Kidney (tissue), 14 donors: ENCODE data around the gene CCL25. TPM values are rescaled to one million over a fixed set of nuclear protein-coding genes. Genes with fewer than 3 reads are reported as not detected.

Experiments
- DNase-seq, 5 donors: peaks; one replicate each; pipeline ENCODE4 v3.0.0-alpha.2; 2013 to 2020
- FAIRE-seq: peaks from 2 replicates; lab custom pipeline; 2012; peaks lifted over from hg19 to GRCh38; lab: Jason Lieb, UNC
- H3K27ac ChIP-seq, 2 donors: one replicate each; pipeline ENCODE4 v1.7.0; 2013; ENCODE audit warnings: low read depth in 2 of 2, low read length in 2 of 2, inconsistent platforms in 1 of 2
- H3K27me3 ChIP-seq: one replicate; pipeline ENCODE4 v1.7.1; 2013; ENCODE audit warnings: low read length, inconsistent platforms; ENCODE audit not compliant: control insufficient read depth, insufficient read depth
- H3K36me3 ChIP-seq, 3 donors: one replicate each; pipeline versions ENCODE4 v1.7.0 to v1.7.1; 2013; ENCODE audit warnings: low read length in 3 of 3, control low read depth in 1 of 3, inconsistent platforms in 1 of 3; ENCODE audit not compliant: insufficient read depth in 3 of 3, control insufficient read depth in 2 of 3
- H3K4me1 ChIP-seq, 3 donors: one replicate each; pipeline versions ENCODE4 v1.7.0 to v1.7.1; 2013; ENCODE audit warnings: low read length in 3 of 3, inconsistent platforms in 1 of 3, low read depth in 1 of 3; ENCODE audit not compliant: control insufficient read depth in 2 of 3, insufficient read depth in 2 of 3
- H3K4me3 ChIP-seq, 3 donors: one replicate each; pipeline versions ENCODE4 v1.7.0 to v1.8.1; 2013; ENCODE audit warnings: low read length in 3 of 3, control low read depth in 1 of 3, inconsistent platforms in 1 of 3
- H3K9ac ChIP-seq, 3 donors: one replicate each; pipeline versions ENCODE4 v1.7.0 to v1.7.1; 2013; ENCODE audit warnings: low read length in 3 of 3, control low read depth in 1 of 3, inconsistent platforms in 1 of 3
- H3K9me3 ChIP-seq, 3 donors: one replicate each; pipeline versions ENCODE4 v1.7.0 to v1.7.1; 2013; ENCODE audit warnings: low read length in 3 of 3, control low read depth in 1 of 3, inconsistent platforms in 1 of 3; ENCODE audit not compliant: control insufficient read depth in 2 of 3, insufficient read depth in 1 of 3
- CTCF ChIP-seq: IDR thresholded peaks from 3 replicates; pipeline ENCODE4 v1.5.1; 2012; ENCODE audit warnings: mild to moderate bottlenecking, moderate library complexity, borderline replicate concordance; ENCODE audit not compliant: insufficient read depth; ENCODE audit errors: extremely low read depth
- intact Hi-C: fragments of 100-400 bp; cut with DNase I; formaldehyde crosslinking; loops from one replicate; pipeline ENCODE4 v1.11.1; 2022
- polyA plus RNA-seq: library from polyadenylated mRNA; stranded (reverse); fragments of 350-450 nt; fragmentation: Illumina TruSeq; extraction: RNeasy Lipid Tissue Mini Kit (QIAGEN cat#74804); gene quantifications from one replicate; pipeline ENCODE4 v1.2.3, GENCODE V29; 2014; ENCODE audit warnings: low read depth, low replicate concordance; ENCODE audit not compliant: insufficient read depth
- total RNA-seq: library from RNA; stranded (reverse); fragmentation: NEBNext Ultra II Directional; extraction: Animal tissue kit (Norgen Biotek cat#: 25700); gene quantifications from one replicate; pipeline ENCODE4 v1.2.1, GENCODE V29; 2021
- donor health status: control.
- donor health status: control.
- donor health status: control.
- donor health status: control.
- donor health status: control.
- donor health status: DM: yes; HTN: yes; CAD: no.
- donor health status: Normal renal cell carcinoma (clear cell type).

CCL25 gene
- total and polyA plus RNA-seq, 2 donors from 2014 or later, result not detected

- no peak overlapping the region for H3K27ac ChIP-seq
- no peak overlapping the region for H3K4me3 ChIP-seq
- no peaks in the 10 kb centered on the region for H3K36me3 ChIP-seq
- intact Hi-C loops, result no loop called here
- H3K27me3 ChIP-seq, result no peaks in the 10 kb centered on the region
- TF ChIP-seq CTCF, result no peak
- no peaks in the 10 kb centered on the region for H3K4me1 ChIP-seq
- DNase-seq (no peak), FAIRE-seq (no peak)
- H3K9me3 ChIP-seq, result no peaks in the 10 kb centered on the region
- no peak overlapping the region for H3K9ac ChIP-seq
Measured at GRCh38 chr19:8041531-8041931, 11.0 kb upstream of the CCL25 start.

GRCh38 chr19:8042900-8043299 lies 9.7 kb upstream of the CCL25 start:
- no peaks in the 10 kb centered on the region for H3K9me3 ChIP-seq
- H3K4me1 ChIP-seq, result no peaks in the 10 kb centered on the region
- H3K4me3 ChIP-seq, result no peak overlapping the region
- DNase-seq (no peak), FAIRE-seq (no peak)
- no peak for TF ChIP-seq CTCF
- H3K36me3 ChIP-seq, result no peaks in the 10 kb centered on the region
- intact Hi-C loops, result no loop called here
- no peaks in the 10 kb centered on the region for H3K27me3 ChIP-seq
- no peak overlapping the region for H3K27ac ChIP-seq
- H3K9ac ChIP-seq, result no peak overlapping the region

- H3K9me3 ChIP-seq, result no peaks in the 10 kb centered on the region
Measured at GRCh38 chr19:8044018-8044417, 8.5 kb upstream of the CCL25 start.

More at GRCh38 chr19:8044018-8044417, 8.5 kb upstream of the CCL25 start:
- no peaks in the 10 kb centered on the region for H3K4me1 ChIP-seq
- no peaks in the 10 kb centered on the region for H3K36me3 ChIP-seq
- no peak overlapping the region for H3K4me3 ChIP-seq
- DNase-seq, result no peak
- no peaks in the 10 kb centered on the region for H3K27me3 ChIP-seq
- TF ChIP-seq CTCF, result no peak
- FAIRE-seq, result no peak
- H3K27ac ChIP-seq, result no peak overlapping the region
- H3K9ac ChIP-seq, result no peak overlapping the region
- intact Hi-C loops, result no loop called here
